HepG2 (cell line): ENCODE data around the gene DTYMK. TPM values are rescaled to one million over a fixed set of nuclear protein-coding genes. Genes with fewer than 3 reads are reported as not detected.
A peak's percentile ranks its signal among the peaks of the same experiment; 100 is the strongest.

Experiments used
- ATAC-seq: fragments of 200-7000 bp; cut with Tn5 transposase; 3 replicates; pipeline ENCODE4 v1.9.1; 2020; ENCODE audit warnings: mild to moderate bottlenecking, moderate library complexity
- BruUV-seq: library from RNA; stranded (reverse); fragments of 400-500 nt; replicated peaks from 2 replicates; lab custom pipeline; 2021; lab: Mats Ljungman, UMichigan
- CTCF ChIA-PET: fragments of 300-600 bp; formaldehyde crosslinking; extraction: SDS; loops from one replicate; lab custom pipeline; 2021; ENCODE audit warnings: low total read pairs, inconsistent platforms, low intra/inter-chr PET ratio; lab: Yijun Ruan, JAX
- POLR2A ChIA-PET: fragments of 350-600 bp; sonication (Branson Sonifier 250); formaldehyde crosslinking; loops from one replicate; lab custom pipeline; 2020; ENCODE audit warnings: antibody characterized with exemption, inconsistent platforms; lab: Yijun Ruan, JAX
- DNase-seq: peaks from one replicate; pipeline ENCODE4 v3.0.0-alpha.2; 2015; ENCODE audit warnings: low spot score
- FAIRE-seq: peaks from 3 replicates; lab custom pipeline; 2011; peaks lifted over from hg19 to GRCh38; lab: Jason Lieb, UNC
- H2AFZ ChIP-seq: one replicate; pipeline ENCODE4 v1.6.1; 2011; ENCODE audit warnings: low read length, inconsistent platforms
- H3K27ac ChIP-seq: fragments of 300-600 bp; 3 replicates; pipeline ENCODE4 v1.8.0; 2011; ENCODE audit warnings: mixed run types, mild to moderate bottlenecking, mixed read lengths, low read length, inconsistent platforms; ENCODE audit not compliant: insufficient read depth; ENCODE audit errors: extremely low read length
- H3K27me3 ChIP-seq, 2 experiments: fragments of 200-600 bp in 1 of 2; 2 replicates in 1 of 2; 3 replicates in 1 of 2; pipeline versions ENCODE4 v1.6.0 to v1.8.0; 2011; ENCODE audit warnings: low read length in 2 of 2, mild to moderate bottlenecking in 2 of 2, moderate library complexity in 2 of 2, inconsistent platforms in 1 of 2; ENCODE audit not compliant: insufficient read depth in 2 of 2, control insufficient read depth in 1 of 2
- H3K36me3 ChIP-seq, 2 experiments: fragments of 200-600 bp in 1 of 2; replicated peaks in 1 of 2; 2 replicates in 1 of 2; 3 replicates in 1 of 2; pipeline versions ENCODE4 v1.5.1 to v1.8.0; 2011; ENCODE audit warnings: low read length in 2 of 2, inconsistent platforms in 1 of 2; ENCODE audit not compliant: insufficient read depth in 2 of 2, control insufficient read depth in 1 of 2
- H3K4me1 ChIP-seq: 2 replicates; pipeline ENCODE4 v1.5.1; 2012; ENCODE audit warnings: low read length, inconsistent platforms; ENCODE audit not compliant: insufficient read depth
- H3K4me2 ChIP-seq: 2 replicates; pipeline ENCODE4 v1.6.0; 2011; ENCODE audit warnings: low read depth, low read length, inconsistent platforms
- H3K4me3 ChIP-seq, 3 experiments: fragments of 200-600 bp in 1 of 3; sonication (generic), shearing (Covaris generic) in 1 of 3; replicated peaks in 1 of 3; 2 replicates each; pipeline ENCODE4 v1.5.1; 2011 to 2016; ENCODE audit warnings: low read length in 3 of 3, inconsistent platforms in 2 of 3, low read depth in 2 of 3, mild to moderate bottlenecking in 2 of 3, control low read depth in 1 of 3, mixed read lengths in 1 of 3; ENCODE audit not compliant: insufficient read depth in 1 of 3
- H3K79me2 ChIP-seq: one replicate; pipeline ENCODE4 v1.6.1; 2011; ENCODE audit warnings: low read length, inconsistent platforms; ENCODE audit not compliant: insufficient read depth
- H3K9ac ChIP-seq: 2 replicates; pipeline ENCODE4 v1.6.0; 2011; ENCODE audit warnings: mild to moderate bottlenecking, low read depth, low read length, inconsistent platforms; ENCODE audit not compliant: insufficient read depth
- H3K9me3 ChIP-seq: 2 replicates; pipeline ENCODE4 v1.5.1; 2012; ENCODE audit warnings: mild to moderate bottlenecking, low read length
- H4K20me1 ChIP-seq: 2 replicates; pipeline ENCODE4 v1.6.0; 2011; ENCODE audit warnings: inconsistent platforms, mild to moderate bottlenecking, low read length, moderate library complexity; ENCODE audit not compliant: insufficient read depth
- AGO2 ChIP-seq: fragments of 200-400 bp; formaldehyde crosslinking; optimal IDR thresholded peaks from 2 replicates; pipeline ENCODE3; 2017; ENCODE audit warnings: mild to moderate bottlenecking, low read depth, low read length, moderate library complexity
- POLR2G ChIP-seq: fragments of 200-400 bp; formaldehyde crosslinking; IDR thresholded peaks from 2 replicates; pipeline ENCODE4 v1.6.1; 2018; ENCODE audit warnings: mild to moderate bottlenecking, low read depth, low read length, moderate library complexity
- RBFOX2 ChIP-seq: fragments of 200-400 bp; formaldehyde crosslinking; IDR thresholded peaks from 2 replicates; pipeline ENCODE4 v1.6.1; 2017; ENCODE audit warnings: low read depth, mild to moderate bottlenecking, low read length
- ZNF678 ChIP-seq: sonication (generic); formaldehyde crosslinking; IDR thresholded peaks from 2 replicates; pipeline ENCODE4 v1.4.0; 2020; ENCODE audit warnings: mild to moderate bottlenecking, missing genetic modification reagents
- WGBS: methylation state at CpG from one replicate; pipeline ENCODE4 v1.1.6; 2017; ENCODE audit warnings: low lambda C conversion rate; 5-methylcytosine and 5-hydroxymethylcytosine counted together
- in situ Hi-C: cut with HindIII; loops from 2 replicates; pipeline ENCODE4 v1.10.0; 2017; ENCODE audit warnings: low pct_unique_long_range_greater_than_20kb; ENCODE audit not compliant: extremely low pct_ligation_motif_present
- intact Hi-C: fragments of 100-400 bp; cut with micrococcal nuclease; formaldehyde crosslinking; loops from one replicate; pipeline ENCODE4 v1.10.0; 2022; ENCODE audit not compliant: unreplicated experiment
- polyA plus RNA-seq, 8 experiments: library from polyadenylated mRNA; depleted of rRNA in 3 of 8; stranded (reverse) in 7 of 8; unstranded in 1 of 8; fragments of >200 nt; fragmentation: Illumina TruSeq in 4 of 8; extraction: Trizol in 4 of 8; gene quantifications; 2 replicates each; pipeline versions ENCODE4 v1.2.1 to v1.2.3, GENCODE V29; 2011 to 2016; ENCODE audit warnings: low read depth in 4 of 8, missing spikeins in 1 of 8, mixed read lengths in 1 of 8; ENCODE audit not compliant: insufficient read depth in 1 of 8
- total RNA-seq, 5 experiments: library from RNA; depleted of rRNA; stranded (reverse); fragments of >200 nt; fragmentation: Illumina TruSeq; extraction: Trizol; gene quantifications; 2 replicates each; pipeline ENCODE4 v1.2.3, GENCODE V29; 2016; ENCODE audit warnings: low read depth in 1 of 5
- TF ChIP-seq, protein P1 (sequence below), 2 experiments: sonication (generic) in 1 of 2; formaldehyde crosslinking in 1 of 2; IDR thresholded peaks; 2 replicates each; pipeline versions ENCODE4 v1.6.1 to v1.9.0; 2014 to 2022; ENCODE audit warnings: antibody characterized with exemption in 1 of 2, borderline replicate concordance in 1 of 2, inconsistent platforms in 1 of 2, low read depth in 1 of 2, missing genetic modification reagents in 1 of 2
- TF ChIP-seq, protein P2 (sequence below): sonication (generic); formaldehyde crosslinking; IDR thresholded peaks from 2 replicates; pipeline ENCODE4 v1.9.0; 2022; ENCODE audit warnings: missing genetic modification reagents, mild to moderate bottlenecking, borderline replicate concordance

The DTYMK gene
- total and polyA plus RNA-seq, 2 of the 13 experiments (the other 11 are each of a cell fraction or from before 2014, with no cell fraction given): 57.5 to 134 TPM

GRCh38 chr2:241728627-241729026 is 42.0 kb upstream of the DTYMK start:
- WGBS: 85% methylated on average over 19 of the region's 19 CpGs
- no peaks in the 10 kb centered on the region for H4K20me1 ChIP-seq
- no peak for FAIRE-seq
- no peaks in the 10 kb centered on the region for H3K27me3 ChIP-seq
- H3K4me1 ChIP-seq: peaks cover 4% of the 10 kb centered on the region
- H3K79me2 ChIP-seq: no peaks in the 10 kb centered on the region
- ChIA-PET POLR2A (interaction anchor here (1.6 kb wide), 1 partner anchor 42 kb away, joined by 5 read pairs; no protein-coding TSS in a partner anchor), CTCF (no interaction called here)
- no peak overlapping the region for H3K9ac ChIP-seq
- in situ Hi-C loops: no loop called here
- TF ChIP-seq RBFOX2 (peak; percentile 30; the same call in 1 of the 2 replicates), POLR2G (peak; percentile 39; the same call in 1 of the 2 replicates), ZNF678 (no peak), AGO2 (peak; percentile 96)
- TF ChIP-seq, protein P1, sequence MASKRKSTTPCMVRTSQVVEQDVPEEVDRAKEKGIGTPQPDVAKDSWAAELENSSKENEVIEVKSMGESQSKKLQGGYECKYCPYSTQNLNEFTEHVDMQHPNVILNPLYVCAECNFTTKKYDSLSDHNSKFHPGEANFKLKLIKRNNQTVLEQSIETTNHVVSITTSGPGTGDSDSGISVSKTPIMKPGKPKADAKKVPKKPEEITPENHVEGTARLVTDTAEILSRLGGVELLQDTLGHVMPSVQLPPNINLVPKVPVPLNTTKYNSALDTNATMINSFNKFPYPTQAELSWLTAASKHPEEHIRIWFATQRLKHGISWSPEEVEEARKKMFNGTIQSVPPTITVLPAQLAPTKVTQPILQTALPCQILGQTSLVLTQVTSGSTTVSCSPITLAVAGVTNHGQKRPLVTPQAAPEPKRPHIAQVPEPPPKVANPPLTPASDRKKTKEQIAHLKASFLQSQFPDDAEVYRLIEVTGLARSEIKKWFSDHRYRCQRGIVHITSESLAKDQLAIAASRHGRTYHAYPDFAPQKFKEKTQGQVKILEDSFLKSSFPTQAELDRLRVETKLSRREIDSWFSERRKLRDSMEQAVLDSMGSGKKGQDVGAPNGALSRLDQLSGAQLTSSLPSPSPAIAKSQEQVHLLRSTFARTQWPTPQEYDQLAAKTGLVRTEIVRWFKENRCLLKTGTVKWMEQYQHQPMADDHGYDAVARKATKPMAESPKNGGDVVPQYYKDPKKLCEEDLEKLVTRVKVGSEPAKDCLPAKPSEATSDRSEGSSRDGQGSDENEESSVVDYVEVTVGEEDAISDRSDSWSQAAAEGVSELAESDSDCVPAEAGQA (IDR thresholded peaks at IDR 0.05; ENCODE audit: low read depth): no peak
- TF ChIP-seq, protein P1 (CRISPR knock-in tag; IDR thresholded peaks at IDR 0.05; ENCODE audit: borderline replicate concordance): no peak
- TF ChIP-seq, protein P2, sequence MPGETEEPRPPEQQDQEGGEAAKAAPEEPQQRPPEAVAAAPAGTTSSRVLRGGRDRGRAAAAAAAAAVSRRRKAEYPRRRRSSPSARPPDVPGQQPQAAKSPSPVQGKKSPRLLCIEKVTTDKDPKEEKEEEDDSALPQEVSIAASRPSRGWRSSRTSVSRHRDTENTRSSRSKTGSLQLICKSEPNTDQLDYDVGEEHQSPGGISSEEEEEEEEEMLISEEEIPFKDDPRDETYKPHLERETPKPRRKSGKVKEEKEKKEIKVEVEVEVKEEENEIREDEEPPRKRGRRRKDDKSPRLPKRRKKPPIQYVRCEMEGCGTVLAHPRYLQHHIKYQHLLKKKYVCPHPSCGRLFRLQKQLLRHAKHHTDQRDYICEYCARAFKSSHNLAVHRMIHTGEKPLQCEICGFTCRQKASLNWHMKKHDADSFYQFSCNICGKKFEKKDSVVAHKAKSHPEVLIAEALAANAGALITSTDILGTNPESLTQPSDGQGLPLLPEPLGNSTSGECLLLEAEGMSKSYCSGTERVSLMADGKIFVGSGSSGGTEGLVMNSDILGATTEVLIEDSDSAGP: peak; percentile 19; the same call in 1 of the 2 replicates
- no peak for DNase-seq
- H3K4me2 ChIP-seq: no peak overlapping the region
- intact Hi-C loops: no loop called here
- no peak; the same call in 2 of the 3 replicates for ATAC-seq
- H2AFZ ChIP-seq: no peak overlapping the region
- H3K9me3 ChIP-seq: no peaks in the 10 kb centered on the region
- H3K4me3 ChIP-seq: no peak overlapping the region
- no peak overlapping the region for H3K27ac ChIP-seq
- H3K36me3 ChIP-seq: peaks cover 0 to 6% of the 10 kb centered on the region in 2 experiments; a peak in 2 of 5 replicates
- BruUV-seq: no TSS peak
